PFSK-1 (cell line): Measurements from ENCODE around the gene MAPK13.

Experiments used
- FOXP2 ChIP-seq: optimal IDR thresholded peaks from 2 replicates; pipeline ENCODE3; 2011; ENCODE audit warnings: borderline replicate concordance, control low read depth, inconsistent platforms; ENCODE audit not compliant: insufficient read depth; ENCODE audit errors: extremely low read length, extremely low read depth
- POLR2AphosphoS5 ChIP-seq: IDR thresholded peaks from 2 replicates; pipeline ENCODE4 v1.6.1; 2012; ENCODE audit warnings: low read depth, mild to moderate bottlenecking, control low read depth, low read length, moderate library complexity
- SIN3A ChIP-seq: IDR thresholded peaks from 2 replicates; pipeline ENCODE4 v1.6.1; 2012; ENCODE audit warnings: mild to moderate bottlenecking, low read length, moderate library complexity, borderline replicate concordance; ENCODE audit not compliant: insufficient read depth
- TAF1 ChIP-seq: IDR thresholded peaks from 2 replicates; pipeline ENCODE4 v1.6.1; 2012; ENCODE audit warnings: low read length, control low read depth, borderline replicate concordance; ENCODE audit not compliant: insufficient read depth
- TF ChIP-seq, protein P1 (sequence below), 2 experiments: IDR thresholded peaks; 2 replicates each; pipeline versions ENCODE4 v1.6.1 to v1.8.0; 2011 to 2012; ENCODE audit warnings: low read depth in 2 of 2, low read length in 2 of 2, control low read depth in 1 of 2, inconsistent platforms in 1 of 2, mild to moderate bottlenecking in 1 of 2, moderate library complexity in 1 of 2; ENCODE audit not compliant: insufficient read depth in 1 of 2

MAPK13 gene

DNA sequence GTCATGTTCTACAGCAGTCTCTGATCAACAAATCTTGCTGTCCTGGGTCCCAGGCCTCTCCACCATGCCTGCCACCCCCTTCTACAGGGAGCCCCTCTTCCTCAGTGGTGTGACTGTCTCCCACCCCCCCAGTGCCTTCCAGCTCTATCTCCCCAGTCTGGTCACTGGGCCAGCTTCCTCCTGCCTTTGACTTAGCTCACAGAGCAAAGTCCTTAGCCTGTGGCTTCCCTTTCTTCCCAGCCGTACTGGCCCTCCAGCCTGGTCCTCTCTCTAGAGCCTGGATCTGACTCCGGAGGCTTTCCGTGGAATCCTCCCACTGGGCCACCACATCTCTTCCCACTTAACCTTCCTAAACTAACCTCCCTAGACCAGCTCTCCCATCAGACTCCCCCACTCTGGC lies 17.0 kb downstream of the MAPK13 start:
- TF ChIP-seq TAF1 (no peak), FOXP2 (no peak), SIN3A (no peak), POLR2AphosphoS5 (no peak)
- TF ChIP-seq, protein P1, sequence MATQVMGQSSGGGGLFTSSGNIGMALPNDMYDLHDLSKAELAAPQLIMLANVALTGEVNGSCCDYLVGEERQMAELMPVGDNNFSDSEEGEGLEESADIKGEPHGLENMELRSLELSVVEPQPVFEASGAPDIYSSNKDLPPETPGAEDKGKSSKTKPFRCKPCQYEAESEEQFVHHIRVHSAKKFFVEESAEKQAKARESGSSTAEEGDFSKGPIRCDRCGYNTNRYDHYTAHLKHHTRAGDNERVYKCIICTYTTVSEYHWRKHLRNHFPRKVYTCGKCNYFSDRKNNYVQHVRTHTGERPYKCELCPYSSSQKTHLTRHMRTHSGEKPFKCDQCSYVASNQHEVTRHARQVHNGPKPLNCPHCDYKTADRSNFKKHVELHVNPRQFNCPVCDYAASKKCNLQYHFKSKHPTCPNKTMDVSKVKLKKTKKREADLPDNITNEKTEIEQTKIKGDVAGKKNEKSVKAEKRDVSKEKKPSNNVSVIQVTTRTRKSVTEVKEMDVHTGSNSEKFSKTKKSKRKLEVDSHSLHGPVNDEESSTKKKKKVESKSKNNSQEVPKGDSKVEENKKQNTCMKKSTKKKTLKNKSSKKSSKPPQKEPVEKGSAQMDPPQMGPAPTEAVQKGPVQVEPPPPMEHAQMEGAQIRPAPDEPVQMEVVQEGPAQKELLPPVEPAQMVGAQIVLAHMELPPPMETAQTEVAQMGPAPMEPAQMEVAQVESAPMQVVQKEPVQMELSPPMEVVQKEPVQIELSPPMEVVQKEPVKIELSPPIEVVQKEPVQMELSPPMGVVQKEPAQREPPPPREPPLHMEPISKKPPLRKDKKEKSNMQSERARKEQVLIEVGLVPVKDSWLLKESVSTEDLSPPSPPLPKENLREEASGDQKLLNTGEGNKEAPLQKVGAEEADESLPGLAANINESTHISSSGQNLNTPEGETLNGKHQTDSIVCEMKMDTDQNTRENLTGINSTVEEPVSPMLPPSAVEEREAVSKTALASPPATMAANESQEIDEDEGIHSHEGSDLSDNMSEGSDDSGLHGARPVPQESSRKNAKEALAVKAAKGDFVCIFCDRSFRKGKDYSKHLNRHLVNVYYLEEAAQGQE (IDR thresholded peaks at IDR 0.05; ENCODE audit: insufficient read depth in 1 of 2, low read depth in 2 of 2, low read length in 2 of 2): no peak

DNA sequence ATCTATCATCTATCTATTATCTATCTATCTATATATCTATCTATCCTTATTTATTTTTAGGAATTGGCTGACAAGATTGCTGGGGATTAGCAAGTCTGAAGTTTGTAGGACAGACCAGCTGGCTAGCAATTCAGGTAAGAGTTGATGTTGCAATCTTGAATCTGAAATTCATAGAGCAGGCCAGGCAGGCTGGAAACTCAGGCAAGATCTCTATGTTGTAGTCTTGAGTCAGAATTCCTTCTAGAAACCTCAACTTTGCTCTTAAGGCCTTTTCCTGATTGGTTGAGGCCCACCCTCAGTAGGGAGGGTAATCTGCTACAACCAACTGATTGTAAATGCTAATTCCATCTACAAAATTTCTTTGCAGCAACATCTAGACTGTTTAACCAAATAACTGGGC lies 19.2 kb downstream of the MAPK13 start:
- TF ChIP-seq FOXP2 (no peak), TAF1 (no peak), SIN3A (no peak), POLR2AphosphoS5 (no peak)
- TF ChIP-seq, protein P1 (IDR thresholded peaks at IDR 0.05; ENCODE audit: insufficient read depth in 1 of 2, low read depth in 2 of 2, low read length in 2 of 2): no peak

DNA sequence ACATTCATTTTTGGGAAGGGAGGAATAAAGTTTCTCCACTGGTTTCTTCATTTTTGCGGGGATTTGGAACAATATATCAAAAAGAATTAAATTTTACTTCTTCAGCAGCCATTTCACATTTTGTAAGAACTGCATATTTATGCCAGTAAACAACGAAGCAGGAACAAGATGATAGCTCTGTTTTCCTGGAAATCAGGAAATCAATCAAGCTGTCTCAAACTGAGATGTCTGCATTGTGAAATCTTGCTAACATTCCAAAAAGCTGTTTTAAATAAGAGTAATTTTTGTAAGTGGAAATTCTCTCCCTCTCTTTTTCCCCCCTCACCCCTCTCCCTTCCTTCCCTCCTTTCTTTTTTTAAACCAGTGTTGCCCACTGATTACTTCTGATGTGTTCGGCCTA lies 20.0 kb downstream of the MAPK13 start:
- TF ChIP-seq SIN3A (no peak), FOXP2 (no peak)
- TF ChIP-seq, protein P1 (IDR thresholded peaks at IDR 0.05; ENCODE audit: insufficient read depth in 1 of 2, low read depth in 2 of 2, low read length in 2 of 2): no peak

DNA sequence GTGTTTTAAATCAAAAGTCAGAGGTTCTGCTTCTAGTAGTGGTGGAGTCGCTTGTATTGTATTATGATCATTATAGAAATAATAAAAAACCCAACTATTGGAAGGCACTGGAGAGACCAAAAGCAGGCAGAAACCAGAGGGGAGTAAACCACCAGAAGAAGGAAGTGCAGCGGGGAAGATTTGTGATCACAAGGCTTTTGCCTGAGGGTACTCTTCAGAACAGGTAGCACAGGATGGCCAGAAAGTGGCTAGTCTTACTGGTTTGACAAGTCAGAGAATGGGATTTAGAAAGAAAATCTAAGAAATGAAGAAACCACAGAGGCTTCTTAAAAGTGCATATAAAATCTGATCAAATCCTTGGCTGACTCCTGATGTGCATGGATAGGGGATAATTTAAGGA lies 24.0 kb downstream of the MAPK13 start:
- no peak for TF ChIP-seq FOXP2
- no peak for TF ChIP-seq POLR2AphosphoS5
- TF ChIP-seq, protein P1 (IDR thresholded peaks at IDR 0.05; ENCODE audit: insufficient read depth in 1 of 2, low read depth in 2 of 2, low read length in 2 of 2): no peak
- no peak for TF ChIP-seq TAF1
- no peak for TF ChIP-seq SIN3A

DNA sequence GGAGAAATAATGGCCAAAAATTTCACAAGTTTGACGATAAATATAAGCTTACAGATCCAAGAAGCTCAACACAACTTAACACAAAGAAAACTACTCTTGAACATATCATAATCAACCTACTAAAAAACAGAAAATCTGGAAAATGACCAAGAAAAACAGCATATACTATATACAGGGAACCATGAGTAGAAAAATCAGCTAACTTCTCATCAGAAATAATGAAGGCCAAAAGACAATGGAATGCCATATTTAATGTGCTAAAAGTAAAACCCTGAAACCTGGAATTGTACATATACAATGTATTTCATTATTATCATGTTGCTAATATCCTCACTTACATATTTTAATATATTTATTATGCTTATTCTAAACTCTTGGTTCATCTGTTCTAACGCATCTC lies 25.3 kb downstream of the MAPK13 start:
- no peak for TF ChIP-seq TAF1
- no peak for TF ChIP-seq SIN3A
- TF ChIP-seq, protein P1 (IDR thresholded peaks at IDR 0.05; ENCODE audit: insufficient read depth in 1 of 2, low read depth in 2 of 2, low read length in 2 of 2): no peak
